SW480 (cell line): ENCODE measurements around the gene COL4A2.

Source experiments
- DNase-seq: peaks from one replicate; pipeline ENCODE4 v3.0.0-alpha.2; 2016; ENCODE audit warnings: low spot score

COL4A2 gene

DNA sequence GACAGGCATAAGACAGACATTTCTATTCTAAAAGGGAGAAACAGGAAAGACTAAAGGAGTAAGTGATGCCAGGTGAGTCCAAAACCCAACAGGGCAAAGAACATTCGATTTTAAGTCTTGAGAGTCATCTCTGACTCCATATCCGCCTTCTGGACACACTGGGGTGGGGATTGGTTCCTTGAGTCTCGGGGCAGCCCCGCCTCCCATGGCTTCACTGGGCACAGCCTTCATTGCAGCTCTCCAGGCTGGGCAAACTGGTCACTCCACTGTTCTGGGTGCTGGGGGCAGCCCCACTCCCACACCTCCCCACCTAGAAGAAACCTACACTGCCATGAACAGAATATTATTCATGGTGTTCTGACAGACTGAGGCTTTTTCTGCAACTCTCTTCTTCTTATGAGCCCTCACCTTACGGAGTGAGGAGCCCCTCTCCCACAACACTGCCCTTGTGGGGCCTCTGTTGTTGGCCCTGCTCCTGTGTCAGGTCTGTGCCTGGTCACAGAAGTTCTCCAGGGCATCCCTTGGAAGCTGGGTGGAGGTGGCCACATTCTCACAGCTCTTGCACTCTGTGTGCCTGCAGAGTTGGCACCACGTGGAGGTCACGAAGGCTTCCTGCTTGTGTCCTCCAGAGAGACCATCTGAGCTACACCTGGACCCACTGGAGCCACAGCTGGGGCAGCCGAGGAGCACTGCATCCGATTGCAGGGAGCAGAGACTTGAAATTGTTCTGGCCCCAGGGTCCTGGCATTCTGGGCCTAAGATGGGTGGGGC lies 95.4 kb downstream of the COL4A2 start:
- DNase-seq: no peak

DNA sequence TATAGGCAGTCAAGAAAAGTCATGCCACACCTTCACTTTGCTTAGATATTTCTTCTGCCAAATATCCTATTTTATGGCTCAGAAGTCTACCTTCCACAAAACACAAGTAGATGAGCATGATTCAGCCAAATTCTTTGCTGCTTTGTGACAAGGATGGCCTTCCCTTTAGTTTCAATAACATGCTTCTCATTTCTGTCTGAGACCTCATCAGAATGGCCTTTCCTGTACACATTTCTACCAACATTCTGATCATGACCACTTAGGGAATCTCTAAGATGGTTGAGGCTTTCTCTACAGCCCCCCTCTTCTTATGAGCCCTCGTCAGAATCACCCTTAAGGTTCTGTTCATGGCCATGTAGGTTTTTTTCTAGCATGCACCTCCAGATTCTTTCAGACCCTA lies 96.2 kb downstream of the COL4A2 start:
- no peak for DNase-seq

DNA sequence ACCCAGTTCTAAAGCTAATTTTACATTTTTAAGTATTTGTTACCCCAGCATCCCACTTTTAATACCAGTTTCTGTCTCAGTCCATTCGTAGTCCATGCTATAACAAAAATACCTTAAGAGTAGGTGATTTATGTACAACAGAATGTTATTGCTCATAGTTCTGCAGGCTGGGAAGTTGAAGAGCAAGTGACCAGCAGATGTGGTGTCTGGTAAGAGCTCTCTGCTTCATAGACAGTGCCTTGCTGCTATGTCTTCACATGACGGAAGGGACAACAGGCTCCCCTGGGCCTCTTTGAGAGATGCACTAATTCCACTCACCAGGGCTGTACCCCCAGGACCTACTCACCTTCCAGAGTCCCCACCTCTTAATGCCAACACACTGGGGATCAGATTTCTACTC lies 96.6 kb downstream of the COL4A2 start:
- DNase-seq: no peak

DNA sequence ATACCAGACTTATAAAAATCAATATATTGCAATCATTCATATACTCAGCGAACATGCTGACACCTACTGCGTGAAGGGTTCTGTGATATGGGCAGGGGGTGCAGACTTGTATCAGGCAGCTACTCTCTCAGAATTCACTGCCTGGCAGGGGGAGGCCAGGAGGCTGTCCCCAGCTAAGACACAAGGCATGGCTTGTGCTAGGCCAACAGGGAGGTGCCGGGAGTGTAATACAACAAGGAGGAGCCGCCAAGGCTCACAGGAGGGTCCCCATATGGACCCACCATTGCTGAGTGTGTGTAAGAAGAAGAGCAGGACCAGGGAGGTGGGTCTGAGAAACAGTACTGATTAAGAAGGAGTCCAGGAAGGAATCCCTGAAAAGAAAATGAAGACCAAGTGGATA lies 97.2 kb downstream of the COL4A2 start:
- DNase-seq: no peak

DNA sequence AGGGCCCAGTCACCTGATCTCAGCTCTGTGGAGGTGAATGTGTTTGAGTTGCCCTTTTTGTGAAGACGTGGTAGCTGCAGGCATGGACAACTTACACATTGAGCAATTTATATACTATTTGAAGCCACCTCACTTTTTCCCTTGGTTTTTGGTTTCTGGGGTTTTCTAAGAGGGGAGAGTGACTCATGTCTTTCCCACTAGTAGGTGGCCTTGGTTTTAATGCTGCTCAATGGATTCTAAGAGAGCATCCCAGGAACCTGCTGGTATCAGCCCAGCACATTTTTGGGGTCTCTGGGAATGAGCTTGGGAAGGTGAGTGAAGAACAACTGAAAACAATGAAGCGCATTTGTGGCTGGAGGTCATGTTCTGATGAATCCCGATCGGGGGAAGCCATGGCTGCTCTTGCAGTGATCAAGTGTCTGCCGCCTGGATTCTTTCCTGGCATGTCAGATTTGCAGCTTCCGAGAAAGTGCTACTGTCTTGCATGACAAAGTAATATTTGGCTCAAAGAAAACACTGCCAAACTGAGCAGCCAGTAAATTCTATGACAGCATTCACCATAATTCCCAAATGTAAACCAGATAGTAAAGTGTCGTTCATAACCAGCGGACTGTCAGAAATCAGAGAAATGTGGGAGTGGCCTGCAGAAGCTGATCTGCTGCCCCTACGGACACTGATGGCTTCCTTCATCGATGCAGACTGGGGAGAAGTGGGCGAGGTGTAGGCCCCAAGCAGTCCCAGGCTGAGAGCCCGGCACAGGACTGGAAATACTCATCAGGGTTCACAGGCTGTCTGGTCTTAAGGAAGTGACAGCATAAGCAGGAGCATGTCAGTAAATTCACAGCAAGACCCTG lies 98.7 kb downstream of the COL4A2 start:
- DNase-seq: no peak

DNA sequence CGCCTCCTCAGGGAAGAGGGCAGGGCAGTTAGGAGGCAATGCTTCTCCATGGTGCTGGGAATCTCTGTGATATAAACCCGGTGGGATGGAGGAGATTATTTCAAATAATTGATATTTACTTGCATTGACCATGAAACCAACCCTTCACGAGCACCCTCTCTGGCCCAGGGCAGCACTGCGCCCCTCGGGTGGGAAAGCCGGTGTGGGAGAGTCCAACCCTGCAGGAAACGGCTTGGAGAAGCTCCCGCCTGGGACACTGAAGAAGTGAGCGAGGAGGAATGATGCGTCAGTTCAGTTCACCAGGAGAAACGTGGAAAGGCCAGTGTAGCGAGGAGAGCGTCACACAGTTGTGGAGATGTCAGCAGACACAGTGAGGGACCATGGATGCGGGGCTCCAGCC lies 99.9 kb downstream of the COL4A2 start:
- DNase-seq: no peak

DNA sequence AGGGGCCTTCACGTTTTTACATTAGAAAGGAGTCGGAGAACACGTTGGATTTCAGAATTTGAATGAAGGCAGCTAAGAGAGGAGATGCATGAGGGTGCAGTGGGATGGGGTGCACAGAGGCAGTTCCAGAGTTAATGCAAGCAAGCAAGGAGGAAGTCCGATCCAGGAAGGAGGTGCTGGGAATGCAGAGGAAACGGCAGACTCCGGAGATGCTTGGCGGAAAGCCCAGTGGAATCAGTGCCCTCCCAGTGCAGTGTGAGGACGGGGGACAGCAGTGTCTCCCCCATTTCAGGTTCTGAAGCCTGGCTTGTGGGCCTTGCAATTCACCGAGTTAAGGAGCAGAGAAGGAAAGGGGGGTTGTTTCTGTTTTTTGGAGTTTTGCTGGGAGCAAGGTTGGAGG lies 100.4 kb downstream of the COL4A2 start:
- no peak for DNase-seq

DNA sequence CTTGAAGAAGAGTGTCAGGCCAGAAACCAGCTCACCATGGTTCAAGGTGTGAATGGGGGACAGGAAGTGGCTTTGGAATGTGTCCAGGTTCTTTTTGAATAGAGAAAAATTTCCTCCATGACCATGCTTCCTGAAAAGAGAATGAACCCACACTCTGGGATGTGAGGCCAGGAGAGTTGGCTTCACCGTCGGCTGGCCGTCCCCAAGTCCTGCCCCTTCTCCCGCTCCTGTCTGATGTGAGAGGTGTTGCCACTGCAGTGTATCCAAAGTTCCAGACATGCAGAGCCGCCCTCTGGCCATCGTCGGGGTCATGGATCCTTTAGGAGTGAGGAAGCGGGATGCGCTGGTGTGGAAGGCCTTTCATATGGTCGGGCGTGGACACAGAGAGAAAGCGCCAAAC lies 101.2 kb downstream of the COL4A2 start:
- DNase-seq: no peak

DNA sequence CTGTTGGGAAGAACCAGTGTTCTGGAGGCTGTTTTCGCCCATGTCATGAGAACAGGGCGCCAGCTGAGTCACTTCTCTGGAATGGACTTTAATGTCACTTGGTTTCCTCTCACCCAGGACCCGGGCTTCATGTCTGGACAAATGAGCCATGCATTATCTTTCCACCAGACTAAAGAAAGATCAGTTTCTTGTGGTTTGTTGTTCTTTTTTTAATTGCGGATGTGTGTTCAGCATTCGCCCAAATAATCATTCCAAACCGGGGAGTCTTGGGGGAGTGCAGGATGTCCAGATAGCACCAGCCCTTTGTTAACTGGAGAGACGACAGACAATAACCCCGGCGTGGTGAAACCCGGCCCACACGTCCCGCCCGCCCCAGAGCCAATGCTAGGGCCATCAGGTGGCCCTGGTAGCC lies 102.5 kb downstream of the COL4A2 start:
- DNase-seq: peak; percentile 92

DNA sequence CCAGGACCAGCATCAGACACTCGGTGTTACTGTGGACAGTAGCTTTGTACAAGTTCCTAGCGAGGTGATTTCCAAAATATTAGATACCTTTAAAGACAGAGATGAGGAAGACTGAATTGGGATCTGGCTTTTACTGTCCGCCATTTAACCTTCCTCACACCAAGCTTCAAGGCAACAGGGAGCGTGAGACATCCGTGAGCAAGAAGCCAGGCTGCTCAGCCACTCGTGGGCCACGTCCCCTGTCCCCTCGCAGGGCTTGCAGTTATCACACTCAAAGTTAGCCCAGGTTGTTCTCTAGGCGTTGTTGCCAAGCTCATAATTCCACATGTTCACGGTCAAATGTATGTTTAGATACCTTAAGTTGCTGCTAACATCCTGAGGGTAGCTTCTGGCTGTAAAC lies 102.9 kb downstream of the COL4A2 start:
- DNase-seq: no peak

DNA sequence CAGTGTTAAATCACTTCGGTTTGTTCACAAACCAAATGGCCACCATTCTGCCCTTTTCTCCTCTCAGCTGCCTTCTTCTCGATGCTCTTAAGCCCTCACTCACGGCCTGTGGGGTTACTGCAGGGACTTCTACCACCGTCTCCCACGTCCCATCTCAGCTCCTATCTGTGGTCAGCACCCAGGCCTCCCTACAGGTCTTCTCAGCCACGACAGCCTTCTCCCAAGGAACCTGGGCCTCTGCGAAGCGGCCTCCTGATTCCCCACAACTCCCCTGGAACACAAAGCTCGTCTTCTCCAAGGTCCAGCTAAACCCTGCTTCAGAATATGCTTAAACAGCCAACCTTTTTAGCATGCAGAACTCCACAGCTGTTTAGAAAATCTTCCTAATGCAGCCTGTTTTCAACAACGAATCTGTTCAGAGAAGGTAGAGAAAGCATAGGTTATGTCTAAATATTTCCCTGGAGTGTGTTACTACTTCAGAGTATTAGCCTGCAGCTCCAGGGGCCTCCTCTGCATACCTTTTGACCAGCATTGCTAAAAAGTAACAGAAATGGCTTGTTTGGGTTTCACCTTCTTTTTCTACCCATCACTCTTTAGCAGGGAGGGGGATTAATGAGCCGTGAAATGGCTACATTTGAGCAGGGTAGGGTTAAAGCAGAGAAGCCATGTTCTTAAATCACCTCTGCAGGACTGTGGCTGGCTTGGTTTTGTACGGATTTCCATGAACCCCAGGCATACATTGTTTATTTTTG lies 104.0 kb downstream of the COL4A2 start:
- DNase-seq: no peak

DNA sequence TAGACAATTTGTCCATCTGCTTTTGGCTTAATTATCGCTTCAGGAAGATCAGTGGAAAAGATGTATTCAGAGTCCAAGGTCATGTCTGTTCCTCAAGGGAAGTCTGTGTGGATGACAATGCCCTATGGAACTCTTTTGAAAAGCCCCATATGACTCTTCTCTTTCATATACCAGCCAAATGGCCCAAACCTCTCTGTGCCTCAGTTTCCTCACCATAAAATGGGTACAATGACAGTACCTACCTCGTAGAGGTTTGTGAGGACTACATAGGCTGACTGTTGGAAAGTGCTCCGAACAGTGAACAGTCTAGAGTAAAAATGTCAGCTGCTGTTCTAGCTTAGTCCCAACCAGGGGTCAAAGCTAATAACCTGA lies 104.6 kb downstream of the COL4A2 start:
- DNase-seq: no peak

DNA sequence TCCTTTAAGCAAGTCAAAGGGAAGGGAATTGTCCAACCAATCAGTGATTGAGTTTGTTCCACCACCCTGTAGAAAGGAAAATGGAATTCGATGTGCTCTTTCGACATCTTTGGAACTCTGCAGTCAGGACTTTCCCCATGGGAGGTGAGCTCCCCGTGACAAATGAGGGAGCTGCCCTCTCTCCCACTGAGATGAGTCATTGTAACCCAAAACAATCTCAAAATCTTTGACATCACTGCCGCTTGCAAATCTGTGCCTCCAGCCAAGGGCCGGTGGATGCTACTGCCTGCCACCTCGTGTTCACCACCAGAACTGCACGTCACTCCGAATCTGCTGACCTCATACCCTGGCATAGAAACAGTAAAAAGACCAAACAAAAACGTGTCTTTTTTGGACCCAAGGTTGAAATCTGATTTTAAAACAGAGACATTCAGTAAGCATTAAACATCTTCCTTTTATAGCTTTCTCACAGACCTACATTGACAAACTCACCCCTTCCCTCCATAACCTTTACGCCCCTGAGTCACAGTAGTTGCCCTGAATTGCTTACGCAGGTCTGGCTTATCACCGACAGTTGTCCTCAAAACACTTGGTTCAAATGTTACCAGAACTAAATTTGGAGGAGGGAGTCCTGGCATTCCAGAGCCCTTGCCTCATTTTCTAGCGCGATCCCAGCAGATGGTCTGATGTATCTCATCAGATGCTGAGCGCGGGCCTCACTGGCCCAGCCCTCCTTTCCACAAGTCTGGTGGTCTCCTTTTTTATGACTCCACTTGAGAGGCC lies 105.2 kb downstream of the COL4A2 start:
- DNase-seq: peak; percentile 94

DNA sequence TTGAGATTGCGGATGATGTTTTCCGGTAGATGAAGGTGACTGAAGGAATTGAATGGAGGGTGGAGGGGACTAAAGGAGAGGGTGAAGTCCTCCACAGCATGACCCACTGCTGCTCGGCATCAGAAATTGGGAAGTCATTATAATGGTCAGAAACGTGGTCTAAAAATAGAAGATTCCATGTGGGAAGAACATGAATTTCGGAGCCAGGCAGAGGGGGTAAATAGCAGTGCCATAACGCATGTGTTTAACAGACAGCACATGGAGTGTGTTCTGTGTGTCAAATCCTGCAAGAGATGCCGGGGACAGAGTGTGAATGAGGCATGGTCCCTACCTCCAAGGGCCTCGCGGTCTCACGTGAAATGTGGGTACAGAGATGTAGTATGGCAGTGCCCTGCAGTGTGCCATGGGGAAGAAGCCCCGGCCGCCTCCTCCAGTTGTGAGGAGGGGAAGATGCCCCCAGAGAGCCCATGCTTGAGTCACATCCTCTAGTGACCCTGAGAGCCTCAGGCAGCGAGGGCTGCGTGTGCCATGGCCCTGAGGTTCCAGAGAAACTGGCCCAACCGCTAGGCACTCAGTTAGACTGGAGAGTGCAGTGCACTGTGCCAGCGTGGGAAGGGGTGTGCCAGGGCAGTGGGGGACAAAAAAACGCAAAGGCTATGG lies 106.1 kb downstream of the COL4A2 start:
- DNase-seq: no peak

DNA sequence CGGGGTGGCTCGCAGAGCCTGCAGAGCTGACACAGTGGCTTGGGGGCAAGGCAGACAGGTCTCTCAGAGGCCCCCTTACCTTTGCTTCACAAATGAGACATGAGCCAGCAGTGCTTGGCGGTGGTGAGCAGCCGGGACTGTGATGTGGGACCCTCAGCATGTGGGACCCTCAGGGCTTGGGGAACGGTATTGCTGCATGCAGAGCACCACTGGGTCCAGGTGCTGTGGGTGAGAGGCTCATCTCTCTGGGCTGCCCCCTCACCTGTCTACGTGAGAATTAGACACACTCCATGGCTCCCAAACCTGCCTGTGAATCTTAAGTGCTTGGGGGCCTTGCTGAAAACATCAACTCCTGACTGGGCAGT lies 106.6 kb downstream of the COL4A2 start:
- DNase-seq: no peak

DNA sequence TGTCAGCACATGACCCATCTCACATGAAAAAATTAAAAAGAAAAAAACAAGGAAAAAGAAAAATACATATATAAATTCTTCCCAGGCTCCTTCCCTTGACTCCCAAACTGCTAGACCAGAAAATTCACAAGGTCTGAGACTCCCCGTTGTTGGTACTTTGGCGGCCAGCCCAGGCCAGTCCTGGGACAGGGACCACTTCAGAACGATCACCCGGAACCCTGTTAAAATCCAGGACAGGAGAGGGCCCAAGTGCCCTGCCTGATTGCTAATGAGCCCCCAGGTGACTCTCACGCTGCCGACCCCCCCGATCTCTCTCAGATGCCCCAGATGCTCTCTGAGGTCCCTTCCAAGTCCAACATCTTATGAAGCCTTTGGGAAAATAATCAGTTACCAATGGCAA lies 107.2 kb downstream of the COL4A2 start:
- no peak for DNase-seq

DNA sequence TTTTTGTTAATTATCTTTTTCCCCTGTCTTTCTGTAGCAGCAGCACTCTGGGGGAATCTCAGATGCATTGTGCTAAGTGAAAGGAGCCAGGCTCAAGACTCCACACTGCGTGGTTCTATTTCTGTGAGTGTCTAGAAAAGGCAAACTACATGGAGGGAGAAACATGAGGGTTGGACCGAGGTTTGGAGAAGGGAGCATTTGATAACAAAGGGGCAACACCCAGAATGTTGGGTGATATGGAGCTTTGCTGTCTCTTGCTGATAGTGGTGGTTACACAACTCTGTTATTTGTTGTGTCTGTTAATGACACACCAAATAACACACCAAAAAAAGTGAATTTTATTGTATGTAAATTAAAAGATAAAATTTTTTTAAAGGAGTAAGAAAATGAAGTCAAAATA lies 107.8 kb downstream of the COL4A2 start:
- DNase-seq: no peak

DNA sequence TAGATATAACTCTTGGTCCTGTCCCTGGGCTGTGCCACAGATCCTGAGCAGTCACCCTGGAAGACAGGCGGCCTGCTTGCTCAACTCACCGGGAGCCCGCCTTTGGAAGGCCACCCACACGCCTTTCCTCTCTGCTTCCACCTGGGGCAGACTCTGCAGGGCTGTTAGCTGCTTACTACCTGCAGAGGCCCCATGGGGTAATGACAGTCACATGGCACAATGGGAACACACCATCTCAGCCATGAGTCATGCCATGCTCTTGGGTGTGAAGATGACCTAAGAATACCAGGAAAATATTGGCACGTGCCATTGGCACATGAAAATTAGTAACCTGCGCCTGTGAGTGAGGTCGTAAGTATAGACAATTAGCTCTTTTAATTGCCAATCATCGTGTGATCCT lies 108.6 kb downstream of the COL4A2 start:
- peak; percentile 80 for DNase-seq

DNA sequence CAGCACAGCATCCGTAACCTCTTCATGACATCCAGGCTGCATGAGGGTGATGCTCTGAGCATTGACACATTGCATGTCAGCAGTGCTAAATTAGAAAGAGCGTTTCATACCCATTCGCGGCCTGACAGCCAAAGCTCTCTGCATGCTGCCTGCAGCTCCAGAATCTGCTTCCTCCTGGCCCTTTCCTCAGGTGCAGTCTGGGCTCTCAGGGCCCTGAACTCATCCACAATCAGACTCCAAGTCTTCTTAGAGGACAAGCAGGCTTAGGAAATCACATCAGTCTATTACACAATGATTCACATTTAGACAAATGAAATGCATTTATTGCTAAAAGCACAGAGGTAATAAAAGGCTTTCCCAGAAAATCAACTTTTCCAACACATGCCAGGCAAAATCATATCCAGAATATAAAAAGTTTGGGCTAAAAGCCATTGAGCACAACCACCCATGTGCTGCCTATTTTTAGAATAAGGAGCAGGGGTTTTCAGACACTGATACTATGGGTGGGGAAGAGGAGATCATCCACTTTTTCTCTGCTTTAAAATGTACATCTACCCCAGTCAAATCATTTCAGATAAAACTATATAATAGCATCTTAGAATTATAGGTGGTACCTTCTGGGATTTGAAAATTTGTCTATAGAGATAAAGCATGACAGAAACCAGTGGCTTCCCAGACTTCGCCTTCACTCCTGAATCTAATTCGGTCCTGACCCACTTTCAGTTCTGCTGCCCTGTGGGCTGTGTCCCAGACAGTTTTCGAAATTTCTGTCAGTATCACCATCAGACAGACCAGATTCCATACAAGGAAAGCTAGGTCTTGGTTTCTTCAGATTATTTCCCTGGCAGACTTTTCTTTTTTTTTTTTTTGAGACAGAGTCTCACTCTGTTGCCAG lies 109.3 kb downstream of the COL4A2 start:
- DNase-seq: no peak

DNA sequence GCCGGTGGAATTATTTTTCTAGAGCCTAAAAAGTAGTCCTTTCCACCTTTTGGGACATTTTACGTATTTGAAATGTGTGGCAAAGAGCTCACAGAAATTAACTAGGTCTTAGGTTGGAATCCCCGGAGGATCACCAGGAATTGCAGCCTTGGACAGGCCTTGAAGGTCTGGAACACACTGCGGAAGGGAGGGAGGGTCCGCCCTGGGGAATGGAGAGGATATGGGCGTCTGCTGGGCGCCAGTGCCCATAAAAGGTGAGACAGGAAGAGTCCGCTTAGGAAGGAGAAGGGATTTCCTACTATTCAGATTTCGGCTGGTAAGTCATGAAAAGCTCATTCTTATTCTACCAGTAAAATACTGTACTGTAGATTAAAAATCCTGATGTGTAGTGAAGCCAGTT lies 111.9 kb downstream of the COL4A2 start:
- DNase-seq: peak; percentile 81

DNA sequence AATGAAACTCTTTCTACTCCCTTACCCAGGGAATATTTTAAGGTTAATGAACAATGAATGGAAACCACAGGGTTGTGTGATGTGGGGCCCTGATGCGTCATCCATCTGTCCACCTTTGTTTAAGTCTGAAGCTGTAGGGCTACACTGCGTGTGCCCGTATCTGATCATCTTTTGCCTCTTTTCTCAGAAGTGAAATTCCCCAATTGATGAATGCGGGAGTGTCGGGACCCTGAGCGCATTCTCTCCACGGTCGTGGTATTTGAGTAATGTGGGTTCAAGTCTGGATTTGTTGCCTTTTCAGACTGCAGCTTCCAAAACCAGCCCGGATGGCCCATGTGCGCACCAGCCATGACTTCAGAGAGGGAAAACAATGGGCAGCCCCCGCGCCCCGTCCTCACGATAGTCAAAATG lies 112.3 kb downstream of the COL4A2 start:
- peak; percentile 94 for DNase-seq
